HCT116 (cell line): ENCODE measurements around the gene FGD4. TPM values are rescaled to one million over a fixed set of nuclear protein-coding genes. Genes with fewer than 3 reads are reported as not detected.

Experiments
- ATAC-seq: fragments of 200-7000 bp; cut with Tn5 transposase; 2 replicates; pipeline ENCODE4 v1.9.1; 2020; ENCODE audit warnings: mild to moderate bottlenecking, moderate library complexity
- BruUV-seq: library from RNA; stranded (reverse); fragments of 400-500 nt; replicated peaks from 2 replicates; lab custom pipeline; 2021; lab: Mats Ljungman, UMichigan
- CTCF ChIA-PET: fragments of 300-600 bp; sonication (Branson Sonifier 250); formaldehyde crosslinking; loops from one replicate; lab custom pipeline; 2021; ENCODE audit warnings: antibody characterized with exemption; lab: Charles Lee
- POLR2A ChIA-PET: fragments of 300-600, 350-600 bp; sonication (Branson Sonifier 250); formaldehyde crosslinking; loops from one replicate; lab custom pipeline; 2021; ENCODE audit warnings: antibody characterized with exemption; lab: Charles Lee
- RAD21 ChIA-PET, 2 experiments: fragments of 300-600 bp; sonication (Branson Sonifier 250); formaldehyde crosslinking; loops; one replicate each; lab custom pipeline; 2023; ENCODE audit warnings: low total read pairs in 2 of 2; ENCODE audit not compliant: uncharacterized antibody in 2 of 2, unreplicated experiment in 2 of 2, low non-redundant PET in 1 of 2; lab: Charles Lee
- DNase-seq: peaks from one replicate; pipeline ENCODE4 v3.0.0-alpha.2; 2010; ENCODE audit warnings: low read depth, low spot score
- H2AFZ ChIP-seq: fragments of 200-600 bp; shearing (Covaris generic), sonication (generic); 2 replicates; pipeline ENCODE4 v1.6.1; 2017; ENCODE audit warnings: low read depth, mixed run types, mixed read lengths, antibody characterized with exemption, low read length; ENCODE audit not compliant: poor library complexity, severe bottlenecking
- H3K27ac ChIP-seq: 2 replicates; pipeline ENCODE4 v1.5.1; 2012; ENCODE audit warnings: low read depth, low read length
- H3K27me3 ChIP-seq: fragments of 200-600 bp; sonication (generic); 2 replicates; pipeline ENCODE4 v1.6.1; 2016; ENCODE audit warnings: mixed run types, low read length, mixed read lengths; ENCODE audit not compliant: insufficient read depth
- H3K36me3 ChIP-seq, 2 experiments: fragments of 200-500 bp in 1 of 2; fragments of 200-600 bp in 1 of 2; sonication (Bioruptor generic) in 1 of 2; sonication (generic) in 1 of 2; 2 replicates each; pipeline versions ENCODE4 v1.5.1 to v1.6.1; 2014 to 2016; ENCODE audit warnings: low read length in 2 of 2, inconsistent platforms in 1 of 2, mixed read lengths in 1 of 2, mixed run types in 1 of 2; ENCODE audit not compliant: insufficient read depth in 2 of 2, control insufficient read depth in 1 of 2
- H3K4me1 ChIP-seq, 2 experiments: fragments of 200-600 bp in 1 of 2; sonication (generic) in 1 of 2; 2 replicates each; pipeline versions ENCODE4 v1.5.1 to v1.6.1; 2012 to 2017; ENCODE audit warnings: low read length in 2 of 2, inconsistent platforms in 1 of 2, mild to moderate bottlenecking in 1 of 2, mixed read lengths in 1 of 2, mixed run types in 1 of 2, moderate library complexity in 1 of 2; ENCODE audit not compliant: insufficient read depth in 2 of 2, control insufficient read depth in 1 of 2
- H3K4me2 ChIP-seq: fragments of 200-600 bp; sonication (generic); 2 replicates; pipeline ENCODE4 v1.6.1; 2017; ENCODE audit warnings: mixed run types, low read length, mixed read lengths
- H3K4me3 ChIP-seq, 2 experiments: fragments of 200-600 bp in 1 of 2; sonication (generic) in 1 of 2; replicated peaks in 1 of 2; 2 replicates each; pipeline ENCODE4 v1.5.1; 2011 to 2016; ENCODE audit warnings: low read length in 2 of 2, control low read depth in 1 of 2, low read depth in 1 of 2, mild to moderate bottlenecking in 1 of 2, mixed read lengths in 1 of 2, mixed run types in 1 of 2
- H3K79me2 ChIP-seq: fragments of 200-600 bp; sonication (generic); 2 replicates; pipeline ENCODE4 v1.6.1; 2017; ENCODE audit warnings: mild to moderate bottlenecking, mixed run types, low read length, moderate library complexity, mixed read lengths; ENCODE audit not compliant: insufficient read depth
- H3K9ac ChIP-seq: fragments of 200-600 bp; sonication (generic); 2 replicates; pipeline ENCODE4 v1.6.1; 2016; ENCODE audit warnings: low read length, mixed read lengths
- H3K9me2 ChIP-seq: fragments of 200-600 bp; sonication (generic), shearing (Covaris generic); 2 replicates; pipeline ENCODE4 v1.6.1; 2017; ENCODE audit warnings: mixed run types, mild to moderate bottlenecking, moderate library complexity; ENCODE audit not compliant: insufficient read depth
- H3K9me3 ChIP-seq, 2 experiments: fragments of 200-500 bp in 1 of 2; fragments of 200-600 bp in 1 of 2; sonication (Bioruptor generic) in 1 of 2; sonication (generic) in 1 of 2; 2 replicates each; pipeline ENCODE4 v1.6.1; 2014 to 2017; ENCODE audit warnings: low read length in 2 of 2, mixed read lengths in 2 of 2, inconsistent platforms in 1 of 2, low read depth in 1 of 2, mild to moderate bottlenecking in 1 of 2, mixed run types in 1 of 2, moderate library complexity in 1 of 2; ENCODE audit not compliant: control insufficient read depth in 1 of 2, insufficient read depth in 1 of 2
- H4K20me1 ChIP-seq: fragments of 200-600 bp; sonication (generic), shearing (Covaris generic); 2 replicates; pipeline ENCODE4 v1.6.1; 2017; ENCODE audit warnings: mixed run types, mild to moderate bottlenecking, moderate library complexity; ENCODE audit not compliant: insufficient read depth
- ELF1 ChIP-seq: IDR thresholded peaks from 2 replicates; pipeline ENCODE4 v1.6.1; 2012; ENCODE audit warnings: low read depth, borderline replicate concordance
- EZH2 ChIP-seq: fragments of 200-600 bp; sonication (generic); IDR thresholded peaks from 2 replicates; pipeline ENCODE4 v1.6.1; 2017; ENCODE audit warnings: antibody characterized with exemption, mixed run types
- FOSL1 ChIP-seq: IDR thresholded peaks from 2 replicates; pipeline ENCODE4 v1.6.1; 2012; ENCODE audit warnings: low read depth
- JUND ChIP-seq: IDR thresholded peaks from 2 replicates; pipeline ENCODE4 v1.6.1; 2012
- RAD21 ChIP-seq: IDR thresholded peaks from 2 replicates; pipeline ENCODE4 v1.6.1; 2012; ENCODE audit warnings: low read depth, mild to moderate bottlenecking
- SRF ChIP-seq: IDR thresholded peaks from 2 replicates; pipeline ENCODE4 v1.6.1; 2012; ENCODE audit warnings: low read depth
- TCF7L2 ChIP-seq: IDR thresholded peaks from 2 replicates; pipeline ENCODE4 v1.7.0; 2011; ENCODE audit warnings: borderline replicate concordance, inconsistent platforms; ENCODE audit not compliant: insufficient read depth, insufficient read length; ENCODE audit errors: extremely low read depth
- YY1 ChIP-seq: IDR thresholded peaks from 2 replicates; pipeline ENCODE4 v1.6.1; 2011; ENCODE audit warnings: low read length, low read depth, moderate library complexity, mild to moderate bottlenecking; ENCODE audit not compliant: insufficient replicate concordance; ENCODE audit errors: extremely low read depth
- ZFX ChIP-seq: fragments of 450-650 bp; IDR thresholded peaks from 2 replicates; pipeline ENCODE4 v1.6.1; 2017
- ZNF274 ChIP-seq: fragments of 200-500 bp; sonication (Bioruptor generic); IDR thresholded peaks from 2 replicates; pipeline ENCODE4 v1.6.1; 2014; ENCODE audit warnings: mild to moderate bottlenecking, low read depth, low read length, inconsistent platforms
- intact Hi-C: fragments of 100-400 bp; cut with micrococcal nuclease; formaldehyde crosslinking; loops from 2 replicates; pipeline ENCODE4 v1.10.0; 2022
- total RNA-seq: library from RNA; stranded (reverse); gene quantifications from one replicate; pipeline ENCODE4 v1.2.1, GENCODE V29; 2021; ENCODE audit not compliant: unreplicated experiment
- TF ChIP-seq, protein P1 (sequence below): IDR thresholded peaks from 2 replicates; pipeline ENCODE4 v1.6.1; 2011; ENCODE audit warnings: mild to moderate bottlenecking, low read length, moderate library complexity; ENCODE audit not compliant: insufficient replicate concordance; ENCODE audit errors: extremely low read depth
- TF ChIP-seq, protein P2 (sequence below): IDR thresholded peaks from 2 replicates; pipeline ENCODE4 v1.6.1; 2012
- TF ChIP-seq, protein P3 (sequence below): IDR thresholded peaks from 2 replicates; pipeline ENCODE4 v1.6.1; 2012

Gene FGD4
- total RNA-seq, 1 experiment from 2014 or later = 7.7 TPM

DNA sequence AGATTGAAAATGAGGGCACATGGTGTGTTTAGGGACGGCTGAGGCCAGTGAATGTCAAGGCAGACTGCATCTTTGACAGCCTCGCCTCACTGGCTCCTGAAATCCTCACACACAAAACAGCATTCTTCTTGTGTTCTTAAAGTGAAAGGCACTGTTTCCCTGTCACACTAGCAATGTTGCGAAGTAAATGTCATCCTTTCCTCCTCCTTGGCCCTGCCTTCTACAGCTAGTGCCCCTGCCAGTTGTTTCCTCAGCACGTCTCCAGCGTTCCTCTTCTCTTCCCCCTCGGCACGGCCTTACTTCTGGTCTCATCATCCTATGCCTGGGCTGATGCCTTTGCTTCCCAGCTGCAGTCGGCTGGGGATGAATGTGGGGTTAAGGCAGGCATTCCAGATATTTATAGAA, 150.3 kb downstream of the FGD4 start (continued):
- TF ChIP-seq, protein P1, sequence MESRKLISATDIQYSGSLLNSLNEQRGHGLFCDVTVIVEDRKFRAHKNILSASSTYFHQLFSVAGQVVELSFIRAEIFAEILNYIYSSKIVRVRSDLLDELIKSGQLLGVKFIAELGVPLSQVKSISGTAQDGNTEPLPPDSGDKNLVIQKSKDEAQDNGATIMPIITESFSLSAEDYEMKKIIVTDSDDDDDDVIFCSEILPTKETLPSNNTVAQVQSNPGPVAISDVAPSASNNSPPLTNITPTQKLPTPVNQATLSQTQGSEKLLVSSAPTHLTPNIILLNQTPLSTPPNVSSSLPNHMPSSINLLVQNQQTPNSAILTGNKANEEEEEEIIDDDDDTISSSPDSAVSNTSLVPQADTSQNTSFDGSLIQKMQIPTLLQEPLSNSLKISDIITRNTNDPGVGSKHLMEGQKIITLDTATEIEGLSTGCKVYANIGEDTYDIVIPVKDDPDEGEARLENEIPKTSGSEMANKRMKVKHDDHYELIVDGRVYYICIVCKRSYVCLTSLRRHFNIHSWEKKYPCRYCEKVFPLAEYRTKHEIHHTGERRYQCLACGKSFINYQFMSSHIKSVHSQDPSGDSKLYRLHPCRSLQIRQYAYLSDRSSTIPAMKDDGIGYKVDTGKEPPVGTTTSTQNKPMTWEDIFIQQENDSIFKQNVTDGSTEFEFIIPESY = no peak
- no peak for TF ChIP-seq ZNF274
- TF ChIP-seq JUND = no peak

DNA sequence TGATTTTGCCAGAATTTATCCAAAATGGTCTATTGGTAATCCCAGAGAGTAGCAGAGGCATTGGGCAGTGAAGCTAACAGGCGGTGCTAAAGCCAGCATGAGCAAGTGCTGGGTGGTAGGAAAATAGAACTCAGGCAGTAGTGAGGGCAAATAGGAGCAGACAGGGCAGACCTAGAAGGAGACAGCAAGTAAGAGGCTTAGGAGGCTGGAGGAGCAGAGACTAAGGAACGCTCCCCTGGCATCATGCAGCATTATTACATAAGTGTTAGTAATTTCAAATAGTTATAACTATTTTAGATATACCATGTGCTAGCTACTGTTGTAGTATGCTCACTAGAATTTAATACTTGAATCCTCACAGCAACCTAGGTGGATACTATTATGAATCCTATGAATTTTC, 151.7 kb downstream of the FGD4 start:
- Histone ChIP-seq H3K79me2 (no peaks in the 10 kb centered on the region), H3K9ac (no peak overlapping the region), H4K20me1 (no peaks in the 10 kb centered on the region), H3K36me3 (no peaks in the 10 kb centered on the region), H3K4me2 (no peak overlapping the region), H3K4me1 (no peaks in the 10 kb centered on the region), H3K27ac (no peak overlapping the region), H3K9me2 (no peaks in the 10 kb centered on the region), H3K9me3 (no peaks in the 10 kb centered on the region), H3K4me3 (no peak overlapping the region), H3K27me3 (no peaks in the 10 kb centered on the region), H2AFZ (no peak overlapping the region)
- no TSS peak for BruUV-seq
- ATAC-seq (no peak), DNase-seq (no peak)
- CTCF ChIA-PET = no interaction called here
- intact Hi-C loops = no loop called here
- TF ChIP-seq TCF7L2 (no peak), YY1 (no peak), FOSL1 (no peak), ELF1 (no peak), ZNF274 (no peak), RAD21 (no peak), EZH2 (no peak), ZFX (no peak), SRF (no peak)
- TF ChIP-seq, protein P2, sequence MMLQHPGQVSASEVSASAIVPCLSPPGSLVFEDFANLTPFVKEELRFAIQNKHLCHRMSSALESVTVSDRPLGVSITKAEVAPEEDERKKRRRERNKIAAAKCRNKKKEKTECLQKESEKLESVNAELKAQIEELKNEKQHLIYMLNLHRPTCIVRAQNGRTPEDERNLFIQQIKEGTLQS = no peak
- TF ChIP-seq, protein P3, sequence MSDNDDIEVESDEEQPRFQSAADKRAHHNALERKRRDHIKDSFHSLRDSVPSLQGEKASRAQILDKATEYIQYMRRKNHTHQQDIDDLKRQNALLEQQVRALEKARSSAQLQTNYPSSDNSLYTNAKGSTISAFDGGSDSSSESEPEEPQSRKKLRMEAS = no peak
- TF ChIP-seq, protein P1 = no peak
- RAD21 ChIA-PET = no interaction called here
- POLR2A ChIA-PET = no interaction called here
